ENCODE data around the gene DYNC2I2.

DNA sequence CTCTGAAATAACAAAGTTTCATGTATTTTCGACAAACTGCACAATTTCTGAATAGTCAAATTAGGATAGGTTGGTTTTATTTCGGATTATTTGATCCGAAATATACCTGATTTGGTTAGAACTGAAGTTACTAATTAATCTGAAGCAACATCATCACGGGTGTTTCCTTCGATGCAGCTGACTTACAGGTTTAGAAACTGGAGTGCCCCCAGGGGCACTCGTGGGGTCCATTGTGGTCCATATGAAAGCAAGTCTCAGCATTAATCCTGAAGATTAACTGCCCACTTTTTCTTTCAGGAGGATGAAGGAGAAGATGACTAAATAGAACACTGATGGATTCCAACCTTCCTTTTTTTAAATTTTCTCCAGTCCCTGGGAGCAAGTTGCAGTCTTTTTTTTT is 37.7 kb upstream of the DYNC2I2 start:
- TF ChIP-seq, protein P1, sequence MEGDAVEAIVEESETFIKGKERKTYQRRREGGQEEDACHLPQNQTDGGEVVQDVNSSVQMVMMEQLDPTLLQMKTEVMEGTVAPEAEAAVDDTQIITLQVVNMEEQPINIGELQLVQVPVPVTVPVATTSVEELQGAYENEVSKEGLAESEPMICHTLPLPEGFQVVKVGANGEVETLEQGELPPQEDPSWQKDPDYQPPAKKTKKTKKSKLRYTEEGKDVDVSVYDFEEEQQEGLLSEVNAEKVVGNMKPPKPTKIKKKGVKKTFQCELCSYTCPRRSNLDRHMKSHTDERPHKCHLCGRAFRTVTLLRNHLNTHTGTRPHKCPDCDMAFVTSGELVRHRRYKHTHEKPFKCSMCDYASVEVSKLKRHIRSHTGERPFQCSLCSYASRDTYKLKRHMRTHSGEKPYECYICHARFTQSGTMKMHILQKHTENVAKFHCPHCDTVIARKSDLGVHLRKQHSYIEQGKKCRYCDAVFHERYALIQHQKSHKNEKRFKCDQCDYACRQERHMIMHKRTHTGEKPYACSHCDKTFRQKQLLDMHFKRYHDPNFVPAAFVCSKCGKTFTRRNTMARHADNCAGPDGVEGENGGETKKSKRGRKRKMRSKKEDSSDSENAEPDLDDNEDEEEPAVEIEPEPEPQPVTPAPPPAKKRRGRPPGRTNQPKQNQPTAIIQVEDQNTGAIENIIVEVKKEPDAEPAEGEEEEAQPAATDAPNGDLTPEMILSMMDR (IDR thresholded peaks at IDR 0.05; ENCODE audit: poor library complexity), result no peak
- no peak for TF ChIP-seq EZH2 (IDR thresholded peaks at IDR 0.05; ENCODE audit: borderline replicate concordance)
